ENCODE data around the gene VTI1A. TPM values are rescaled to one million over a fixed set of nuclear protein-coding genes. Genes with fewer than 3 reads are reported as not detected.

VTI1A gene
- total RNA-seq, 1 experiment from 2014 or later: 18.1 TPM

GRCh38 chr10:112454910-112455779, 8.1 kb downstream of the VTI1A start:
- intact Hi-C loops (cut with micrococcal nuclease; ENCODE audit: unreplicated experiment): no loop called here
- POLR2A ChIA-PET (ENCODE audit: unreplicated experiment): no interaction called here
- no peak overlapping the region for H3K4me2 ChIP-seq
- no peaks in the 10 kb centered on the region for H4K20me1 ChIP-seq (ENCODE audit: insufficient read depth)
- H3K27me3 ChIP-seq (ENCODE audit: insufficient read depth, low read depth): no peaks in the 10 kb centered on the region
- DNase-seq: no peak
- BruUV-seq (replicated peaks): no TSS peak
- H3K4me3 ChIP-seq: no peak overlapping the region
- CTCF ChIA-PET: no interaction called here
- no peak overlapping the region for H3K27ac ChIP-seq
- H3K4me1 ChIP-seq (replicated peaks; ENCODE audit: insufficient read depth): no peaks in the 10 kb centered on the region
- peaks cover 5% of the 10 kb centered on the region; the same call in 1 of the 2 replicates for H3K79me2 ChIP-seq (ENCODE audit: low read depth)
- H3K9me2 ChIP-seq (ENCODE audit: insufficient read depth): no peaks in the 10 kb centered on the region
- H3K36me3 ChIP-seq (ENCODE audit: low read depth): no peaks in the 10 kb centered on the region
- TF ChIP-seq, protein P1, sequence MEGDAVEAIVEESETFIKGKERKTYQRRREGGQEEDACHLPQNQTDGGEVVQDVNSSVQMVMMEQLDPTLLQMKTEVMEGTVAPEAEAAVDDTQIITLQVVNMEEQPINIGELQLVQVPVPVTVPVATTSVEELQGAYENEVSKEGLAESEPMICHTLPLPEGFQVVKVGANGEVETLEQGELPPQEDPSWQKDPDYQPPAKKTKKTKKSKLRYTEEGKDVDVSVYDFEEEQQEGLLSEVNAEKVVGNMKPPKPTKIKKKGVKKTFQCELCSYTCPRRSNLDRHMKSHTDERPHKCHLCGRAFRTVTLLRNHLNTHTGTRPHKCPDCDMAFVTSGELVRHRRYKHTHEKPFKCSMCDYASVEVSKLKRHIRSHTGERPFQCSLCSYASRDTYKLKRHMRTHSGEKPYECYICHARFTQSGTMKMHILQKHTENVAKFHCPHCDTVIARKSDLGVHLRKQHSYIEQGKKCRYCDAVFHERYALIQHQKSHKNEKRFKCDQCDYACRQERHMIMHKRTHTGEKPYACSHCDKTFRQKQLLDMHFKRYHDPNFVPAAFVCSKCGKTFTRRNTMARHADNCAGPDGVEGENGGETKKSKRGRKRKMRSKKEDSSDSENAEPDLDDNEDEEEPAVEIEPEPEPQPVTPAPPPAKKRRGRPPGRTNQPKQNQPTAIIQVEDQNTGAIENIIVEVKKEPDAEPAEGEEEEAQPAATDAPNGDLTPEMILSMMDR (conservative IDR thresholded peaks at IDR 0.05): no peak
- no peak overlapping the region for H2AFZ ChIP-seq
- H3K9me3 ChIP-seq (ENCODE audit: insufficient read depth, low read depth): no peaks in the 10 kb centered on the region
- H3F3A ChIP-seq (ENCODE audit: insufficient read depth, low read depth): no peaks in the 10 kb centered on the region

- Histone ChIP-seq H3K9me2 (ENCODE audit: insufficient read depth) (no peaks in the 10 kb centered on the region), H3K4me2 (no peak overlapping the region), H3K4me1 (replicated peaks; ENCODE audit: insufficient read depth) (no peaks in the 10 kb centered on the region), H3K4me3 (no peak overlapping the region), H3K9me3 (ENCODE audit: insufficient read depth, low read depth) (no peaks in the 10 kb centered on the region), H2AFZ (no peak overlapping the region), H3K27ac (no peak overlapping the region), H4K20me1 (ENCODE audit: insufficient read depth) (no peaks in the 10 kb centered on the region), H3K27me3 (ENCODE audit: insufficient read depth, low read depth) (no peaks in the 10 kb centered on the region), H3K79me2 (ENCODE audit: low read depth) (no peaks in the 10 kb centered on the region), H3K36me3 (ENCODE audit: low read depth) (no peaks in the 10 kb centered on the region), H3F3A (ENCODE audit: insufficient read depth, low read depth) (no peaks in the 10 kb centered on the region)
- ChIA-PET CTCF (no interaction called here), POLR2A (ENCODE audit: unreplicated experiment) (no interaction called here)
- TF ChIP-seq, protein P1 (conservative IDR thresholded peaks at IDR 0.05): no peak
- TF ChIP-seq EZH2 (IDR thresholded peaks at IDR 0.05; ENCODE audit: low read depth): no peak
- BruUV-seq (replicated peaks): no TSS peak
- intact Hi-C loops (cut with micrococcal nuclease; ENCODE audit: unreplicated experiment): no loop called here
- no peak for DNase-seq
Observed at GRCh38 chr10:112456533-112456932, 9.5 kb downstream of the VTI1A start.

DNA sequence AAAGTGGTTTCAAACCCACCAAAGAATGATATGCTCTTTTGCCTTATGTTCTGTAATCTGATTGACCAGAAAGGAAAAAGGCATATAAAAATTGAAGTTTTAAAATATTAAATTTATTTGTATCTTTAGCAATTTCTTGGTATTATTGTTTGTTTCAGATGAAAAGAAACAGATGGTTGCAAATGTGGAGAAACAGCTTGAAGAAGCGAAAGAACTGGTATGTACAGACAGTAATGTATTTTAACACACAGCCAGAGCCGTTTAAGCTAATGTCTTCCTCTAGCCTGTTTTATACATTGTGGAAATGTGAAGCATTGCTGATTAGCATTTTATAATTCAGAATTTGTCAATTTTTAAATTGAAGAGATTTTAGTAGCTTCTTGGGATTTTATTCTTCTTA, 13.4 kb downstream of the VTI1A start:
- Histone ChIP-seq H3K27me3 (ENCODE audit: insufficient read depth, low read depth) (no peaks in the 10 kb centered on the region), H3K79me2 (ENCODE audit: low read depth) (no peaks in the 10 kb centered on the region), H4K20me1 (ENCODE audit: insufficient read depth) (no peaks in the 10 kb centered on the region), H3K9me2 (ENCODE audit: insufficient read depth) (no peaks in the 10 kb centered on the region), H3K9me3 (ENCODE audit: insufficient read depth, low read depth) (no peaks in the 10 kb centered on the region), H3F3A (ENCODE audit: insufficient read depth, low read depth) (no peaks in the 10 kb centered on the region), H2AFZ (no peak overlapping the region), H3K36me3 (ENCODE audit: low read depth) (peaks cover 3% of the 10 kb centered on the region; the same call in 1 of the 2 replicates), H3K4me3 (no peak overlapping the region), H3K4me2 (no peak overlapping the region), H3K4me1 (replicated peaks; ENCODE audit: insufficient read depth) (no peaks in the 10 kb centered on the region), H3K27ac (peak overlapping the region; percentile 60)
- no TSS peak for BruUV-seq (replicated peaks)
- ChIA-PET CTCF (no interaction called here), POLR2A (ENCODE audit: unreplicated experiment) (no interaction called here)
- TF ChIP-seq, protein P1 (conservative IDR thresholded peaks at IDR 0.05): no peak
- TF ChIP-seq EZH2 (IDR thresholded peaks at IDR 0.05; ENCODE audit: low read depth): no peak
- no peak for DNase-seq
- intact Hi-C loops (cut with micrococcal nuclease; ENCODE audit: unreplicated experiment): no loop called here
